ENCODE data around the gene GLRB. TPM values are rescaled to one million over a fixed set of nuclear protein-coding genes. Genes with fewer than 3 reads are reported as not detected.
"Not testable (repeated sequence)": the region's sequence is repeated elsewhere in the genome, so short reads cannot be mapped to it uniquely, and the experiment has no call there.

The GLRB gene
- total and polyA plus RNA-seq, 12 donors: 3.3 to 23.3 (median 13.1) TPM

DNA sequence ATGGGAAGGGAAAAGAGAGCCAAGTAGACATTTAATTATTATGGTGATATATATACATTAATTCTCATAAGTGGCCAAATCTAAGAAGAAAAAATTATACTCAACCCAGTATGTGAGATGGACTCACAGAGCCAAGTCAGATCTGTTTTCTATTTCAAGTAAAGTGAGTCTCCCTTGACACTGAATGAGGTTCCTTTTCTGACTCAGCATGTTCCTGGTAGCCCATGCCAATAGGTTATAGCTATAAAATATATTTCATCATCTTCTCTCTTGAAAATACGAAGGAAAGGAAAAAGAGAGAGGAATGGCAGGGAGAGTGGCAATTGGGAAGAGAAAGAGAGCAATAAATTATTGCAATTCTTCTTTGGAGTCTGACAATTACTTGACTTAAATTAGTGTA lies 75.8 kb downstream of the GLRB start:
- no peak overlapping the region for H3K27ac ChIP-seq
- TF ChIP-seq, protein P1, sequence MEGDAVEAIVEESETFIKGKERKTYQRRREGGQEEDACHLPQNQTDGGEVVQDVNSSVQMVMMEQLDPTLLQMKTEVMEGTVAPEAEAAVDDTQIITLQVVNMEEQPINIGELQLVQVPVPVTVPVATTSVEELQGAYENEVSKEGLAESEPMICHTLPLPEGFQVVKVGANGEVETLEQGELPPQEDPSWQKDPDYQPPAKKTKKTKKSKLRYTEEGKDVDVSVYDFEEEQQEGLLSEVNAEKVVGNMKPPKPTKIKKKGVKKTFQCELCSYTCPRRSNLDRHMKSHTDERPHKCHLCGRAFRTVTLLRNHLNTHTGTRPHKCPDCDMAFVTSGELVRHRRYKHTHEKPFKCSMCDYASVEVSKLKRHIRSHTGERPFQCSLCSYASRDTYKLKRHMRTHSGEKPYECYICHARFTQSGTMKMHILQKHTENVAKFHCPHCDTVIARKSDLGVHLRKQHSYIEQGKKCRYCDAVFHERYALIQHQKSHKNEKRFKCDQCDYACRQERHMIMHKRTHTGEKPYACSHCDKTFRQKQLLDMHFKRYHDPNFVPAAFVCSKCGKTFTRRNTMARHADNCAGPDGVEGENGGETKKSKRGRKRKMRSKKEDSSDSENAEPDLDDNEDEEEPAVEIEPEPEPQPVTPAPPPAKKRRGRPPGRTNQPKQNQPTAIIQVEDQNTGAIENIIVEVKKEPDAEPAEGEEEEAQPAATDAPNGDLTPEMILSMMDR (IDR thresholded peaks at IDR 0.05): no peak
- H3K4me1 ChIP-seq: no peaks in the 10 kb centered on the region
- no peak overlapping the region for H3K4me3 ChIP-seq
- H3K36me3 ChIP-seq: peaks cover 0 to 8% (median 0%) of the 10 kb centered on the region in 9 donors
- H3K9me3 ChIP-seq: no peaks in the 10 kb centered on the region
- WGBS, 2 donors: 74 to 85% methylated on average over 1 of the region's 1 CpG
- no peaks in the 10 kb centered on the region for H3K27me3 ChIP-seq
- DNase-seq (no peak), ATAC-seq (no peak)
- intact Hi-C loops (cut with DNase I): no loop called here

DNA sequence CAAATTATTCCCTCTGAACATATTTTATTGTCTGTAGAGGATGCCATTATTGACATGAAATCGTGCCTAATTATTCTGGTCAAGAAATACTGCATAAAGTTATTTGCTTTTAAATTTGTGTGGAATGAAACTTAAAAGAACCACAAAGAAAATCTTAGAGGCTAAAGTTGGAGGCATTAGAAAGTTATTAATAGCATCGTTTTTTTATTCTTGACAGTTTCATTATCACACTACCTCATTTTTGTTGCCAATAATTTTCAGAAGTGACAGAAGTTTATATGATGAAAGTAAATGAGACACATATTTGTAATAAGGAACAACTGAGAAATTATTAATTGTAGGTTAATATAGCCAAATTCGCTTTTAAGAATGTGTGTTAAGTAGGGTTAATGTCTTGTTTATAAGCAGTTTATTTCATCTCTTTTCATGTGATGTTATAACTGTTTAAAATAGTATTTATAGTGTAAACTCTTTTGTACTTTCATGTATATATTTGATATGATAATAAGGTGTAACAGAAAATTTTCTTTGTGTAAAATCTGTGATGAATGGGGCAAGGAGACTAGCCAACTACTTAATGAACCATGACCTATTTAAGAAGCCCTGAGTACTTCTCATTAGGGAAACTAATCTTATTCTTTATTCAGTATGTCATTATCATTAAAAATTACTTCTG lies 90.1 kb downstream of the GLRB start:
- H3K4me3 ChIP-seq: no peak overlapping the region
- TF ChIP-seq, protein P1 (IDR thresholded peaks at IDR 0.05): no peak
- intact Hi-C loops (cut with DNase I): no loop called here
- no peak for ATAC-seq
- H3K9me3 ChIP-seq: peaks cover 0 to 6% (median 0%) of the 10 kb centered on the region in 11 donors
- H3K36me3 ChIP-seq: peaks cover 0 to 5% (median 0%) of the 10 kb centered on the region in 9 donors
- no peaks in the 10 kb centered on the region for H3K27me3 ChIP-seq
- WGBS, 2 donors: 70 to 74% methylated on average over 3 of the region's 3 CpGs
- no peak for DNase-seq
- no peak overlapping the region for H3K27ac ChIP-seq
- H3K4me1 ChIP-seq: no peaks in the 10 kb centered on the region

DNA sequence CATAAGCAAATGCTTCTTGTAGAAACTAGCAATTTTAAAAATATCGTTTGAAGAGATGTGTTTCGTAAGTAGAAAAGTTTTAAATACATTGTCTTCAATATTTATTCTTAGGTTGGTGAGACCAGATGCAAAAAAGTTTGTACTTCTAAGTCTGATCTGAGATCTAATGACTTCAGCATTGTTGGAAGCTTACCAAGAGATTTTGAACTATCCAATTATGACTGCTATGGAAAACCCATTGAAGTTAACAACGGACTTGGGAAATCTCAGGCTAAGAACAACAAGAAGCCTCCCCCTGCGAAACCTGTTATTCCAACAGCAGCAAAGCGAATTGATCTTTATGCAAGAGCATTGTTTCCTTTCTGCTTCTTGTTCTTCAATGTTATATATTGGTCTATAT lies 94.4 kb downstream of the GLRB start:
- TF ChIP-seq, protein P1 (IDR thresholded peaks at IDR 0.05): no peak
- WGBS, 2 donors: 71 to 76% methylated on average over 5 of the region's 5 CpGs

DNA sequence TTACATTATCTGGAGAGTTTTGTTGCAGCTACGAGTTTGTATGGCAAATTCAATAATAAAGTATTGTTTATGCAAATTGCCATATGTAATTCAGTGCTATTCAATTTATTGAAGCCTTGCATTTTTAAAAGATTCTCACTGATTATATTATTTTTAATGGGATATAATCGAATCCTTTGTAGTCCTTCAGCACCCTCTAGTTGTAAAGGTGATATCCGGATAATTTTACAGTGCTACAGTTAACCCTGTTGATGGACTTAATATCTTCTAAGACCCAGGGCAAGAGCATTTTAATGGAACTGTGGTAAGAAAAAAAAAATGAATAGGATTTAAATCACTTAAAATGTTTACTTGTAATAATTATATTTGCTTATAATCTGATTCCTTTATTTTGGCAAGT lies 96.1 kb downstream of the GLRB start:
- TF ChIP-seq, protein P1 (IDR thresholded peaks at IDR 0.05): peak in 1 of 9 donors; percentile 22
- WGBS, 2 donors: 36 to 49% methylated on average over 3 of the region's 3 CpGs
- Histone ChIP-seq H3K4me1 (no peaks in the 10 kb centered on the region), H3K36me3 (no peaks in the 10 kb centered on the region), H3K27ac (no peak overlapping the region), H3K27me3 (no peaks in the 10 kb centered on the region), H3K9me3 (peaks cover 0 to 4% (median 0%) of the 10 kb centered on the region in 11 donors), H3K4me3 (no peak overlapping the region)
- ATAC-seq: no peak
- DNase-seq: no peak
- intact Hi-C loops (cut with DNase I): no loop called here

More for the DNA sequence above, 94.4 kb downstream of the GLRB start:
- Histone ChIP-seq H3K27ac (no peak overlapping the region), H3K27me3 (no peaks in the 10 kb centered on the region), H3K9me3 (peaks cover 0 to 2% (median 0%) of the 10 kb centered on the region in 11 donors), H3K36me3 (no peaks in the 10 kb centered on the region), H3K4me3 (no peak overlapping the region), H3K4me1 (no peaks in the 10 kb centered on the region)
- ATAC-seq (no peak), DNase-seq (no peak)
- intact Hi-C loops (cut with DNase I): no loop called here

DNA sequence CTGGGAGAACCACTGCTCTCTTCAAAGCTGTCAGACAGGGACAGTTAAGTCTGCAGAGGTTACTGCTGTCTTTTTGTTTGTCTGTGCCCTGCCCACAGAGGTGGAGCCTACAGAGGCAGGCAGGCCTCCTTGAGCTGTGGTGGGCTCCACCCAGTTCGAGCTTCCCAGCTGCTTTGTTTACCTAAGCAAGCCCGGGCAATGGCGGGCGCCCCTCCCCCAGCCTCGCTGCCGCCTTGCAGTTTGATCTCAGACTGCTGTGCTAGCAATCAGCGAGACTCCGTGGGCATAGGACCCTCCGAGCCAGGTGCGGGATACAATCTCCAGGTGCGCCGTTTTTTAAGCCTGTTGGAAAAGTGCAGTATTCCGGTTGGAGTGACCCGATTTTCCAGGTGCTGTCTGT lies 104.3 kb downstream of the GLRB start:
- 86 to 91% methylated on average over 13 to 14 of the region's 14 CpGs for WGBS, 2 donors
- ATAC-seq; H3K4me1 ChIP-seq; H3K27me3 ChIP-seq; H3K27ac ChIP-seq; DNase-seq; H3K4me3 ChIP-seq; H3K36me3 ChIP-seq; H3K9me3 ChIP-seq; intact Hi-C loops (cut with DNase I): not testable (repeated sequence)

Measured in heart right ventricle (tissue), 16 donors.